Endothelial cell of umbilical vein (primary cell): ENCODE measurements around the gene MRPS27. TPM values are rescaled to one million over a fixed set of nuclear protein-coding genes. Genes with fewer than 3 reads are reported as not detected.
A peak's percentile ranks its signal among the peaks of the same experiment; 100 is the strongest.

Experiments
- BruUV-seq: library from RNA; stranded (reverse); fragments of 400-500 nt; replicated peaks from 2 replicates; lab custom pipeline; 2021; lab: Mats Ljungman, UMichigan
- CTCF ChIA-PET: fragments of 300-600, 350-600 bp; sonication (Branson Sonifier 250); formaldehyde crosslinking; loops from one replicate; lab custom pipeline; 2021; ENCODE audit warnings: antibody characterized with exemption, inconsistent platforms; lab: Charles Lee
- POLR2A ChIA-PET: fragments of 300-600, 350-600 bp; sonication (Branson Sonifier 250); formaldehyde crosslinking; loops from one replicate; lab custom pipeline; 2021; ENCODE audit warnings: antibody characterized with exemption, inconsistent platforms; lab: Charles Lee
- DNase-seq: peaks from one replicate; pipeline ENCODE4 v3.0.0-alpha.2; 2011; ENCODE audit warnings: low read depth, low spot score
- FAIRE-seq: peaks from 2 replicates; lab custom pipeline; 2011; peaks lifted over from hg19 to GRCh38; lab: Jason Lieb, UNC
- H2AFZ ChIP-seq: 2 replicates; pipeline ENCODE4 v1.6.0; 2012; ENCODE audit warnings: low read depth, low read length, control low read depth, inconsistent platforms
- H3K27ac ChIP-seq: 2 replicates; pipeline ENCODE4 v1.5.1; 2011; ENCODE audit warnings: low read depth, mild to moderate bottlenecking, control low read depth, low read length, moderate library complexity; ENCODE audit not compliant: insufficient read depth
- H3K27me3 ChIP-seq, 2 experiments: 2 replicates each; pipeline versions ENCODE4 v1.6.0 to v1.6.1; 2011; ENCODE audit warnings: low read length in 2 of 2, mixed read lengths in 1 of 2; ENCODE audit not compliant: control insufficient read depth in 2 of 2, insufficient read depth in 2 of 2
- H3K36me3 ChIP-seq, 2 experiments: 2 replicates in 1 of 2; 3 replicates in 1 of 2; pipeline ENCODE4 v1.5.1; 2011; ENCODE audit warnings: low read length in 2 of 2, mild to moderate bottlenecking in 1 of 2, moderate library complexity in 1 of 2; ENCODE audit not compliant: control insufficient read depth in 2 of 2, insufficient read depth in 2 of 2; ENCODE audit errors: extremely low read depth in 1 of 2
- H3K4me1 ChIP-seq: 3 replicates; pipeline ENCODE4 v1.5.1; 2011; ENCODE audit warnings: mild to moderate bottlenecking, low read length; ENCODE audit not compliant: control insufficient read depth, insufficient read depth; ENCODE audit errors: extremely low read depth
- H3K4me2 ChIP-seq: 2 replicates; pipeline ENCODE4 v1.6.1; 2011; ENCODE audit warnings: low read length, control low read depth, mixed read lengths; ENCODE audit not compliant: insufficient read depth
- H3K4me3 ChIP-seq, 3 experiments: fragments of 200-600 bp in 1 of 3; sonication (generic), shearing (Covaris generic) in 1 of 3; replicated peaks in 1 of 3; 2 replicates each; pipeline ENCODE4 v1.5.1; 2011 to 2016; ENCODE audit warnings: control low read depth in 3 of 3, low read length in 3 of 3, mild to moderate bottlenecking in 2 of 3, inconsistent platforms in 1 of 3, low read depth in 1 of 3, moderate library complexity in 1 of 3; ENCODE audit not compliant: insufficient read depth in 1 of 3
- H3K79me2 ChIP-seq: 2 replicates; pipeline ENCODE4 v1.6.0; 2012; ENCODE audit warnings: low read length, inconsistent platforms; ENCODE audit not compliant: control insufficient read depth, insufficient read depth
- H3K9ac ChIP-seq: replicated peaks from 2 replicates; pipeline ENCODE3; 2011; ENCODE audit warnings: low read length, control low read depth; ENCODE audit not compliant: insufficient read depth; ENCODE audit errors: extremely low read depth
- H3K9me1 ChIP-seq: replicated peaks from 3 replicates; pipeline ENCODE4 v1.6.0; 2011; ENCODE audit warnings: mild to moderate bottlenecking, low read length; ENCODE audit not compliant: control insufficient read depth, insufficient read depth; ENCODE audit errors: extremely low read depth
- H3K9me3 ChIP-seq: replicated peaks from 2 replicates; pipeline ENCODE4 v1.5.1; 2012; ENCODE audit warnings: low read length, inconsistent platforms; ENCODE audit not compliant: control insufficient read depth, insufficient read depth
- H4K20me1 ChIP-seq: replicated peaks from 2 replicates; pipeline ENCODE3; 2011; ENCODE audit warnings: mild to moderate bottlenecking, low read length; ENCODE audit not compliant: control insufficient read depth, insufficient read depth; ENCODE audit errors: extremely low read depth
- EZH2 ChIP-seq: IDR thresholded peaks from 2 replicates; pipeline ENCODE4 v1.6.1; 2012; ENCODE audit warnings: borderline replicate concordance, low read depth, mild to moderate bottlenecking, moderate library complexity, low read length, inconsistent platforms; ENCODE audit not compliant: severe bottlenecking
- FOS ChIP-seq: IDR thresholded peaks from 2 replicates; pipeline ENCODE4 v1.6.1; 2011; ENCODE audit warnings: mild to moderate bottlenecking, low read length, moderate library complexity, borderline replicate concordance; ENCODE audit not compliant: insufficient read depth
- GATA2 ChIP-seq: IDR thresholded peaks from 2 replicates; pipeline ENCODE4 v1.7.0; 2011; ENCODE audit warnings: low read depth, mild to moderate bottlenecking, moderate library complexity, mixed read lengths, low read length; ENCODE audit not compliant: insufficient read length, insufficient read depth
- JUN ChIP-seq: IDR thresholded peaks from 2 replicates; pipeline ENCODE4 v1.6.1; 2011; ENCODE audit warnings: borderline replicate concordance, low read depth; ENCODE audit not compliant: insufficient read length, insufficient read depth
- MYC ChIP-seq: IDR thresholded peaks from one replicate; pipeline ENCODE4 v1.6.1; 2011; ENCODE audit warnings: mild to moderate bottlenecking, low read depth, low read length
- POLR2A ChIP-seq: IDR thresholded peaks from 2 replicates; pipeline ENCODE4 v1.6.1; 2012; ENCODE audit warnings: low read depth, mild to moderate bottlenecking, control low read depth, low read length
- POLR2AphosphoS5 ChIP-seq: IDR thresholded peaks from 2 replicates; pipeline ENCODE4 v1.6.1; 2012; ENCODE audit warnings: low read depth, mild to moderate bottlenecking, control low read depth, low read length, moderate library complexity; ENCODE audit not compliant: insufficient read depth
- dilution Hi-C: fragments of 300-500 bp; cut with MboI; formaldehyde crosslinking; loops from one replicate; pipeline ENCODE4 v1.15.0; 2019; ENCODE audit warnings: low sequenced_read_pairs; ENCODE audit not compliant: extremely low pct_ligation_motif_present
- intact Hi-C: fragments of 100-400 bp; cut with micrococcal nuclease; formaldehyde crosslinking; loops from one replicate; pipeline ENCODE4 v1.10.0; 2022
- polyA plus RNA-seq, 4 experiments: library from polyadenylated mRNA; depleted of rRNA in 3 of 4; stranded (reverse) in 3 of 4; unstranded in 1 of 4; fragments of >200 nt; gene quantifications; 2 replicates each; pipeline versions ENCODE4 v1.2.1 to v1.2.3, GENCODE V29; 2011 to 2012; ENCODE audit warnings: missing spikeins in 1 of 4
- total RNA-seq: library from RNA; stranded (reverse); gene quantifications from 2 replicates; pipeline ENCODE4 v1.2.3, GENCODE V29; 2021

Gene MRPS27
- total and polyA plus RNA-seq, 2 donors (not counting 3 experiments of a cell fraction or from before 2014, with no cell fraction given): 56.0 to 67.1 TPM

- intact Hi-C loops: no loop called here
- Histone ChIP-seq H3K36me3 (no peaks in the 10 kb centered on the region), H3K79me2 (no peaks in the 10 kb centered on the region), H3K9me1 (no peaks in the 10 kb centered on the region), H2AFZ (peak overlapping the region; percentile 79), H3K9ac (peak overlapping the region; percentile 64), H3K4me3 (no peak overlapping the region), H3K27me3 (no peaks in the 10 kb centered on the region), H3K4me2 (peak overlapping the region; percentile 32), H3K9me3 (no peaks in the 10 kb centered on the region), H3K27ac (peak overlapping the region; percentile 93), H3K4me1 (peaks cover 23% of the 10 kb centered on the region), H4K20me1 (no peaks in the 10 kb centered on the region)
- ChIA-PET POLR2A (interaction anchor here (0.9 kb wide), 1 partner anchor 189 kb away, joined by 10 read pairs; no protein-coding TSS in a partner anchor), CTCF (interaction anchor here (1.0 to 8.1 kb wide), 4 partner anchors 7 to 245 kb away, joined by 3 to 223 read pairs (median 6); partner anchors contain the start of genes MRPS27 and PTCD2)
- peak; percentile 59 for FAIRE-seq
- TF ChIP-seq GATA2 (peak; percentile 44), MYC (no peak), POLR2AphosphoS5 (no peak), FOS (peak; percentile 77), JUN (peak; percentile 52)
- BruUV-seq: TSS peak; percentile 94
- dilution Hi-C loops: no loop called here
- peak; percentile 60 for DNase-seq
Measured at GRCh38 chr5:72363166-72363802, 43.2 kb upstream of the MRPS27 start.

GRCh38 chr5:72359886-72360285, 39.8 kb upstream of the MRPS27 start:
- BruUV-seq: no TSS peak
- DNase-seq: no peak
- intact Hi-C loops: no loop called here
- POLR2A ChIA-PET: no interaction called here
- Histone ChIP-seq H3K9ac (no peak overlapping the region), H3K4me2 (no peak overlapping the region), H3K36me3 (no peaks in the 10 kb centered on the region), H4K20me1 (no peaks in the 10 kb centered on the region), H3K4me3 (no peak overlapping the region), H3K9me3 (no peaks in the 10 kb centered on the region), H3K27me3 (no peaks in the 10 kb centered on the region), H3K9me1 (no peaks in the 10 kb centered on the region), H3K79me2 (no peaks in the 10 kb centered on the region), H2AFZ (no peak overlapping the region), H3K4me1 (peaks cover 19% of the 10 kb centered on the region), H3K27ac (no peak overlapping the region)
- FAIRE-seq: no peak
- dilution Hi-C loops: no loop called here
- no peak for TF ChIP-seq JUN
- TF ChIP-seq EZH2: no peak
- no peak for TF ChIP-seq POLR2A
- no peak for TF ChIP-seq MYC
- TF ChIP-seq FOS: no peak
- CTCF ChIA-PET: interaction anchor here (2.1 kb wide), 1 partner anchor 164 kb away, joined by 7 read pairs; no protein-coding TSS in a partner anchor
